ENCODE measurements around the gene CES2.

DNA sequence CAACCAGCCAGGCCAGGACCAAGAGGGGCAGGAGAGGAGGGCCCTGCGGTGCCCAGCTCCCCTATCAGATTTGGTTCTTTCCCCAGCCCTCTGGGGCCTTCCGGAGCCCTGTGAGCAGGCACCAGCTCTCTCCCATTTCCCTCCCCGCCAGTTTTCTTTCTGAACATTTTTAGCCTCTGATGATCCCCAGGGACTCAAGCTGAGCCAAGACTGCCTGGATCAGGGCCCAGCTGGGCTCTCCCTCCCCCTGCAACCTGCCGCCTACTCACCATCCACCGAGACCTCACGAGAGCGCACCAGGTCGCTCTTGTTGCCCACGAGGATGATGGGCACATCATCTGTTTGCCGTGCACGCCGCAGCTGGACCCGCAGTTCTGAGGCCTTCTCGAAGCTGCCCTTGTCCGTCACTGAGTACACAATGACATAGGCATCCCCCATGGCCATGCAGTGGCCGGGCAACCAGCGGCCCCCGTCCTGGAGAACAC lies 12.0 kb upstream of the CES2 start:
- no peak for TF ChIP-seq EZH2 (IDR thresholded peaks at IDR 0.05; ENCODE audit: borderline replicate concordance, low read length)
- TF ChIP-seq, protein P1, sequence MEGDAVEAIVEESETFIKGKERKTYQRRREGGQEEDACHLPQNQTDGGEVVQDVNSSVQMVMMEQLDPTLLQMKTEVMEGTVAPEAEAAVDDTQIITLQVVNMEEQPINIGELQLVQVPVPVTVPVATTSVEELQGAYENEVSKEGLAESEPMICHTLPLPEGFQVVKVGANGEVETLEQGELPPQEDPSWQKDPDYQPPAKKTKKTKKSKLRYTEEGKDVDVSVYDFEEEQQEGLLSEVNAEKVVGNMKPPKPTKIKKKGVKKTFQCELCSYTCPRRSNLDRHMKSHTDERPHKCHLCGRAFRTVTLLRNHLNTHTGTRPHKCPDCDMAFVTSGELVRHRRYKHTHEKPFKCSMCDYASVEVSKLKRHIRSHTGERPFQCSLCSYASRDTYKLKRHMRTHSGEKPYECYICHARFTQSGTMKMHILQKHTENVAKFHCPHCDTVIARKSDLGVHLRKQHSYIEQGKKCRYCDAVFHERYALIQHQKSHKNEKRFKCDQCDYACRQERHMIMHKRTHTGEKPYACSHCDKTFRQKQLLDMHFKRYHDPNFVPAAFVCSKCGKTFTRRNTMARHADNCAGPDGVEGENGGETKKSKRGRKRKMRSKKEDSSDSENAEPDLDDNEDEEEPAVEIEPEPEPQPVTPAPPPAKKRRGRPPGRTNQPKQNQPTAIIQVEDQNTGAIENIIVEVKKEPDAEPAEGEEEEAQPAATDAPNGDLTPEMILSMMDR (conservative IDR thresholded peaks at IDR 0.05 in 1 of 2, IDR thresholded peaks at IDR 0.05 in 1 of 2; ENCODE audit: extremely low read depth in 1 of 2, insufficient read depth in 1 of 2, low read depth in 1 of 2, low read length in 2 of 2): no peak
